ENCODE measurements around the gene FNBP1. TPM values are rescaled to one million over a fixed set of nuclear protein-coding genes. Genes with fewer than 3 reads are reported as not detected.

Gene FNBP1
- total RNA-seq, 1 donor from 2014 or later, result 48.4 TPM

GRCh38 chr9:130045725-130046450, 2.9 kb upstream of the FNBP1 start:
- Mint-ChIP-seq H3K27ac (ENCODE audit: unreplicated experiment) (no peak overlapping the region), H3K4me3 (peak overlapping the region; percentile 42), H3K9me3 (no peaks in the 10 kb centered on the region), H3K36me3 (ENCODE audit: low read depth) (no peaks in the 10 kb centered on the region), H3K4me1 (peaks cover 29% of the 10 kb centered on the region), H3K27me3 (ENCODE audit: low read depth) (peaks cover 8% of the 10 kb centered on the region)
- DNase-seq (ENCODE audit: low read depth, low spot score), result no peak
- TF ChIP-seq, protein P1, sequence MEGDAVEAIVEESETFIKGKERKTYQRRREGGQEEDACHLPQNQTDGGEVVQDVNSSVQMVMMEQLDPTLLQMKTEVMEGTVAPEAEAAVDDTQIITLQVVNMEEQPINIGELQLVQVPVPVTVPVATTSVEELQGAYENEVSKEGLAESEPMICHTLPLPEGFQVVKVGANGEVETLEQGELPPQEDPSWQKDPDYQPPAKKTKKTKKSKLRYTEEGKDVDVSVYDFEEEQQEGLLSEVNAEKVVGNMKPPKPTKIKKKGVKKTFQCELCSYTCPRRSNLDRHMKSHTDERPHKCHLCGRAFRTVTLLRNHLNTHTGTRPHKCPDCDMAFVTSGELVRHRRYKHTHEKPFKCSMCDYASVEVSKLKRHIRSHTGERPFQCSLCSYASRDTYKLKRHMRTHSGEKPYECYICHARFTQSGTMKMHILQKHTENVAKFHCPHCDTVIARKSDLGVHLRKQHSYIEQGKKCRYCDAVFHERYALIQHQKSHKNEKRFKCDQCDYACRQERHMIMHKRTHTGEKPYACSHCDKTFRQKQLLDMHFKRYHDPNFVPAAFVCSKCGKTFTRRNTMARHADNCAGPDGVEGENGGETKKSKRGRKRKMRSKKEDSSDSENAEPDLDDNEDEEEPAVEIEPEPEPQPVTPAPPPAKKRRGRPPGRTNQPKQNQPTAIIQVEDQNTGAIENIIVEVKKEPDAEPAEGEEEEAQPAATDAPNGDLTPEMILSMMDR (conservative IDR thresholded peaks at IDR 0.05), result no peak

DNA sequence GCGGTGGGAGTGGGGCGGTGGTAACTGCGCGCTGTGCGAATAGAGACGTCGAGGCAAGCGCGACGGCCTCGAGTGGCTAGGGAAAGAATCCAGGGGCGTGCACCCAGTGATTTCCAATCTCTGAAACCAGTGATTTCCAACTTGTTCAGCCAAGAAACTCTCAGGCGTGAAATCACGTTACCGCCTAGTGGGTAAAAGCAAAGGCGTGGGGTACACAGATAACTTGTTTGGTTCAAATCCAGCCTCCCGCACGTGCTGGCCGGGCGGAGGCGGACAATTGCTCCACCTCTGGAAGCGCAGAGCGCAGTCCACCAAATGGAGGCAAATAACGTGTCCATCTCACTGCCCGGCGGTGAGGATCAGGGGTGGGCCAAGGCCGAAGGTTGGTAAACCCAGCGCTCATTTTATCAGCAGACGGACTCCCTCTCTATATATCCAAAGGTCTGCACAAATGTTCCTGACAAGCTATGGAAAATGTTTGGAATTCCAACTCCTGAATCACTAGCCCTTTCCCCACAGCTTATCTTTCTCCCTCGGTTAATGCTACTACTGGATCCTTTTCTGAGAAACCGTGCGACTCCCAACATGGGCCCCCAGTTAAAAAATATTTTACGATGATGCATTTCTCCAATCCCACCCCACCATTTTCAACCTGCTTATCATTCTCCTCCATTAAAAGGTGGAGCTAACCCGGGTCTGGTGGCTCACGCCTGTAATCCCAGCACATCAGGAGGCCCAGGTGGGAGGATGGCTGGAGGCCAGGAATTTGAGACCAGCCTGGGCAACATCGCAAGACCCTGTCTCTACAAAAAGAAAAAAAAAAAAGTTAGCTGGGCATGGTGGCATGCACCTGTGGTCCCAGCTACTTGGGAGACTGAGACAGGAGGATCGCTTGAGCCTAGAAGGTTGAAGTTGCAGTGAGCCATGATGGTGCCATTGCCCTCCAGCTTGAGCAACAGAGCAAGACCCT, 950 bp upstream of the FNBP1 start:
- no peak for DNase-seq (ENCODE audit: low read depth, low spot score)
- H3K27me3 Mint-ChIP-seq (ENCODE audit: low read depth), result peaks cover 8% of the 10 kb centered on the region

DNA sequence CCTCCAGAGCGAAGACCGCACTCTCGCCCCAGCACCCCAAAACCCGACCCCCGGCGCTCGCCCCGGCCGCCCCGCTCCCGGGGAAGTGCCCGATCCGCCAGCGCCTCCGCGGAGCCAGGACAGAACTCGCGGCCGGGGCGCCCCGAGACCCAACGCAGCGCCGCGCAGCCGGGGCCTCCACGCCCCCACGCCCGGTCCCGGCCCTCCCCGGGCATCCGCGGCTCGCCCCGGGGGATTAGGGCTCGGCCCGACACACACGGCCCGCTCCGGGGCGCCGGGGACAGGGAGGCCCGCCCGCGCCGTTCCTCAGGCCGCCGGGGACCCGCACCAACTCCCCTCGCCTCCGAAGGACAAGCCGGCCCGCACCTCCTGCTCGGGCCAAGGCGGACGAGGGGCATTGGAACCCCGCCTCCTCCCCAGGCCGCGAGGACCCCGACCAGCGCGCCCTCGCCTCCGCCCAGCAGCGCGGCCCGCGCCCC, 544 bp downstream of the FNBP1 start:
- Mint-ChIP-seq H3K27me3 (ENCODE audit: low read depth) (peaks cover 8% of the 10 kb centered on the region), H3K27ac (ENCODE audit: unreplicated experiment) (peak overlapping the region; percentile 99), H3K36me3 (ENCODE audit: low read depth) (no peaks in the 10 kb centered on the region), H3K4me1 (peaks cover 38% of the 10 kb centered on the region), H3K9me3 (no peaks in the 10 kb centered on the region), H3K4me3 (peak overlapping the region; percentile 97)
- TF ChIP-seq, protein P1 (conservative IDR thresholded peaks at IDR 0.05), result no peak
- no peak for DNase-seq (ENCODE audit: low read depth, low spot score)

More for the DNA sequence above, 950 bp upstream of the FNBP1 start:
- TF ChIP-seq, protein P1 (conservative IDR thresholded peaks at IDR 0.05), result no peak
- Mint-ChIP-seq H3K4me3 (peak overlapping the region; percentile 98), H3K27ac (ENCODE audit: unreplicated experiment) (no peak overlapping the region), H3K36me3 (ENCODE audit: low read depth) (no peaks in the 10 kb centered on the region), H3K9me3 (no peaks in the 10 kb centered on the region), H3K4me1 (peaks cover 38% of the 10 kb centered on the region)

DNA sequence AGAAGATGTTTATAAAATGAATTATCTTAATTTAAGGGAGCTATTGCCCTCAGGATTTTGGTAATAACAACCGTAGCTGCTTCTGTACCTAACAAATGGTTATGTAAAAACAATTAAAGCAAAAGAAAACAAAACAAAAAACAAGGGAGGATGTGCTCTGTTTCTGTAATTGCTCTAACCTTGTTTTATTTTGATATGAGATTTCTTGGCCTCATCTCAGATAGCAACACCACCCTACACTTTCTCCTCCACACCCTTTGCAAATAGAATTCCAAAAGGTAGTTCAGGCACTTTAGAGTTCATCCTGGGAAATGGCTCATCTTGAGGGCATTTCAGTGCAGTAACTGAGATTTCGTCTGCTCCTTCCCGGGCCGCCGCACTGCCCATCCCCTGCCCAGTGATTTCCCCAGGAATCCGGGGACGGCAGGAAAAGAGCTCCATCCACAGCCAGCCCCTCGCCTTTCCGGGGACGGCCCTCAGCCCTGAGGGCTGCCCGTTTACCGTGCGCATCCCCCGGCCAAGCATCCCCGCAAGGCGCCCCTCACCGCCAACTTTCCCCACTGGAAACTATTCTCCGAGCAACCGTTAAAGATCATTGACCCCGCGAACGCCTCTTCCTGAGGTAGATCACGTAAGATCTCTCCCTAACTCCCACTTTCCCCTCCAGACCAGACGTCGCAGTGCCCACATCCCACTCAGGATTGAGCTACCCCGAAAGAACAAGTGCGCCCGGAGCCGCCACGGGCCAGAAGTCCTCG, 1.2 kb downstream of the FNBP1 start:
- Mint-ChIP-seq H3K27ac (ENCODE audit: unreplicated experiment) (peak overlapping the region; percentile 99), H3K9me3 (no peaks in the 10 kb centered on the region), H3K27me3 (ENCODE audit: low read depth) (peaks cover 8% of the 10 kb centered on the region), H3K4me1 (peaks cover 38% of the 10 kb centered on the region), H3K36me3 (ENCODE audit: low read depth) (no peaks in the 10 kb centered on the region), H3K4me3 (peak overlapping the region; percentile 97)
- TF ChIP-seq, protein P1 (conservative IDR thresholded peaks at IDR 0.05), result no peak
- DNase-seq (ENCODE audit: low read depth, low spot score), result peak; percentile 13

All from neural crest cell (in vitro differentiated cells).